ENCODE data around the gene OR14C36. TPM values are rescaled to one million over a fixed set of nuclear protein-coding genes. Genes with fewer than 3 reads are reported as not detected.

Gene OR14C36
- total RNA-seq, 3 donors from 2014 or later (not counting 1 experiment from before 2014, with no cell fraction given) = not detected

DNA sequence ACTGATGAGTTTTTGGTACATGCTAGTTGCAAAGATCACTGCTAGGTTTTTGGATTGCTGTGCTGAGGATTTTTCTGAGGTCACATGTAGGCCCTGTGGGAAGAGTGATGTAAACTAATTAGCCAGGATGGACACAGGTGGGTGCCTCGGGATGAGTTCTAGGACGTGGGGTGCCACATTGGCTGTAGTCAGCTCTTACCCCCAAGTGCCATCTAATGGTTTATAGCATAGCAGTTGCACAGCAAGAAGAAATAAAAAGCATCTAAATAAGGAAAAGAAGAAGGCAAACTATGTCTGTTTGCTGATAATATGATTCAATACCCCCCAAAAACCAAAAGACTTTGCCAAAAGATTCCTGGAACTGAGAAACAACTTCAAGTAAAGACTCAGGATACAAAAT lies 44.5 kb downstream of the OR14C36 start:
- Histone ChIP-seq H3K4me1 (ENCODE audit: control insufficient read depth, insufficient read depth, low read length) (no peaks in the 10 kb centered on the region), H3K9me3 (ENCODE audit: control insufficient read depth, insufficient read depth, low read length) (no peaks in the 10 kb centered on the region), H3K27me3 (ENCODE audit: control insufficient read depth, insufficient read depth, low read length) (no peaks in the 10 kb centered on the region), H3K36me3 (ENCODE audit: control insufficient read depth, insufficient read depth, low read length) (no peaks in the 10 kb centered on the region), H3K4me3 (ENCODE audit: low read length) (no peak overlapping the region), H3K27ac (ENCODE audit: low read length) (no peak overlapping the region)
- DNase-seq (no peak), ATAC-seq (no peak)
- TF ChIP-seq CTCF (IDR thresholded peaks at IDR 0.05) = no peak
- H3K4me1 Mint-ChIP-seq = no peaks in the 10 kb centered on the region
- intact Hi-C loops (cut with micrococcal nuclease) = no loop called here
- no peak overlapping the region for H3K27ac Mint-ChIP-seq
- H3K4me3 Mint-ChIP-seq = no peak overlapping the region
- H3K36me3 Mint-ChIP-seq = peaks cover 5% of the 10 kb centered on the region
- H3K27me3 Mint-ChIP-seq (ENCODE audit: low read depth in 2 of 2) = peaks cover 3 to 9% of the 10 kb centered on the region in 2 donors
- H3K9me3 Mint-ChIP-seq = peaks cover 0 to 9% of the 10 kb centered on the region in 2 donors
- WGBS (ENCODE audit: insufficient coverage) = 36% methylated on average over 2 of the region's 2 CpGs

Other genes with a start within 250 kb of the OR14C36 start
- gene OR2M5, start 203.6 kb upstream of the OR14C36 start, total RNA-seq = not detected
- gene OR2M2, start 174.0 kb upstream of the OR14C36 start, total RNA-seq = not detected
- gene OR2M3, start 151.5 kb upstream of the OR14C36 start, total RNA-seq = not detected
- not detected for gene OR2M4, start 117.4 kb upstream of the OR14C36 start, total RNA-seq
- not detected for gene OR2T33, start 70.8 kb upstream of the OR14C36 start, total RNA-seq
- gene OR2T12, start 45.4 kb upstream of the OR14C36 start, total RNA-seq = not detected
- not detected for gene OR2M7, start 24.2 kb upstream of the OR14C36 start, total RNA-seq
- gene OR2T4, start 12.9 kb downstream of the OR14C36 start, total RNA-seq = not detected
- not detected for gene OR2T6, start 27.0 kb downstream of the OR14C36 start, total RNA-seq
- gene OR2T1, start 54.3 kb downstream of the OR14C36 start, total RNA-seq = not detected
- gene OR2T2, start 96.9 kb downstream of the OR14C36 start, total RNA-seq = not detected
- gene OR2T3, start 124.6 kb downstream of the OR14C36 start, total RNA-seq = not detected
- not detected for gene OR2T5, start 139.8 kb downstream of the OR14C36 start, total RNA-seq
- gene OR2G6, start 159.3 kb downstream of the OR14C36 start, total RNA-seq = not detected
- gene OR2T29, start 214.0 kb downstream of the OR14C36 start, total RNA-seq = not detected
- not detected for gene OR2T34, start 226.0 kb downstream of the OR14C36 start, total RNA-seq
- not detected for gene OR2T10, start 248.9 kb downstream of the OR14C36 start, total RNA-seq